Stimulated activated CD8-positive, alpha-beta memory T cell treated with anti-CD3 and anti-CD28 coated beads, Interleukin-15, amount 100 ng/mL, for 24 hours (primary cell): ENCODE measurements around the gene NEK2.
"Not testable (repeated sequence)": the region's sequence is repeated elsewhere in the genome, so short reads cannot be mapped to it uniquely, and the experiment has no call there.

Experiments used
- DNase-seq: peaks from one replicate; pipeline ENCODE4 v3.0.0-alpha.2; 2020; ENCODE audit warnings: low read depth

The NEK2 gene

DNA sequence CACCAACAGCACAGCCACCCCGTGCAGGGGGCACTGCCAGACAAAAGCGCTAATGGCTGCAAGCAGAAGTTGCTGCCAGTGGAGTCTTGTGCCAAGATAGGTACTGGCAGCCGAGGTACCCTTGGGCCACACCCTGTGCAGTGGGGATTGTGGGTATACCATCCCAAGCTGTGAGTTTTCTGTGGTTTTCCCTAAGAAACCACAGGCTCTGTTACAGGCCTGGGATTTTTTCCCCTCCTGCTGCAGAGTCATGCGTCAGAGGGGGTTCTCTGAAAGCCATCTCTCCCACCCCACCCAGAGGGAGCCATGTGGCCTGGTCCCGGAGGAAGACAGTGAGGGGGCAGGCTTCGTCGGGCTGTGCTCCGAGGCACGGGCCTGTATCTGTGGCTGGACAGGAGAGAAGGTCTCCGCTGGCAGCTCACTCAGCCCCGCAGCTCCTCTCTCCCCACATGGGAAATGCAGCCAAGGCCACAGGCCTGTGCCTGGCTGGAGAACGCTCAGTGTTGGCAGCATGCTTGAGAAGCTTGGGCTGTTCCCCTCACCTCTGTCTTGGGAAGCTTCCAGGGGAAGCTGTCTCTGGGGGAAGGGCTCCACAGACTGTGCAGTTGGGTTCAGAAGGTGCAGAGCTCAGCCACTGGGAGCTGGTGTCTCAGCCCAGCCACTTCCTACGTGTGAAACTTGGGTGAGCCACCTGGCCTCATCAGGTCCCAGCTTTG, 42.5 kb downstream of the NEK2 start:
- no peak for DNase-seq

- DNase-seq, result no peak
Observed at GRCh38 chr1:211632117-211632807, 43.2 kb downstream of the NEK2 start.

DNA sequence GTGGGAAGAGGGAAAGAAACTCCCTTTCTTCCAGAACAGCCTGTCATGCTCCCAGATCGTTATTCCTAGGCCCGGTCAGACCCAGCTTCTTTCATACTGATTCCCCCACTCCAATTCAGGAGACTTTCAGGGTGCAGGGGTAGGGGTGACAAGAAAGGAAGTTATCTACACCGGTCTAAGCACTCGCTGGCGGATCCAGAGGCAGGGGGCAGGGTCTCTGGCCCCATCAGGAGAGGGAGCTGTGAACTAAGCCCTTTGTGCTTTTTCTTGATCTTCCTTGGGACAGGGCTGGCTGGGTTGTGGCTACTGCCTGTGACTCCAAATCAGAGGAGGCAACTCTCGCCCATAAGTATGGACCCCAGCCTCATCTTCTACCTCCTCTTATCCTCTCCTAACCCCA, 44.3 kb downstream of the NEK2 start:
- DNase-seq, result no peak

GRCh38 chr1:211630236-211631081, 45.0 kb downstream of the NEK2 start:
- no peak for DNase-seq

DNA sequence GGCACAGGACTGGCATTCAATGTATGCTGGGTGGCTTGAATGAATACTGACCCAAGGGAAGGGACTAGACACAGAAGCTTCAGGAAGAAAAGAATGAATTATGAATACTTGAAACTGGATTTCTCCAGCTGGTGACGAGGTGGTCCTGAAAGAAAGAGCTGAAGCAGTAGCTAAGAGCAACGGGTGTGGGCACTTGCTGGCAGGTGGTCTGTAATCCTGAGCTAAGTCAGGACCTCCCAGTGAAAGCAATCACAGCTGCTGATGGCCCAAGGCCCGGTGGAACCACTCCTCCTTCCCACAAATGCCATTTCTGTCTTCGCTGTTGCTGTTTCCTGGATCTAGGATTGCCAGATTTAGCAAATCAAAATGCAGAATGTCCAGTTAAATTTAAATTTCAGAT, 47.0 kb downstream of the NEK2 start:
- DNase-seq, result no peak

DNA sequence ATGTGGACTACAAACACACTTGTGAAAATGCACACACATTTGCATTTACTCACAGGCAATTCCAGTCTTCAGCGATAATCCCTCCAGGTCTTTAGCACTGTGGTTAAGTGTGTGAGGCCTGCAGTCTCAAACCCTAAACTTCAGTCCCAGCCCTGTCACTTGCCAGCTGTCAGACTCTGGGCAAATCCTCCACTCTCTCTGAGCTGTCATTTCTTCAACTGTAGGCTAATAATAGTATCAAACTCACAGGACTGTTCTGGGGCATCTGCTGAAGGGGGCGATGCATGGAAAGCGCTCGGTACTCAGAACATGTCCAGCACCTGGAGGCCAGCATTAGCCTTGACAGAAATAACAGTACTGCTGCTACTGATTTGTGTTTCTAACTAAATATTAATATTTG, 48.2 kb downstream of the NEK2 start:
- DNase-seq, result no peak

DNA sequence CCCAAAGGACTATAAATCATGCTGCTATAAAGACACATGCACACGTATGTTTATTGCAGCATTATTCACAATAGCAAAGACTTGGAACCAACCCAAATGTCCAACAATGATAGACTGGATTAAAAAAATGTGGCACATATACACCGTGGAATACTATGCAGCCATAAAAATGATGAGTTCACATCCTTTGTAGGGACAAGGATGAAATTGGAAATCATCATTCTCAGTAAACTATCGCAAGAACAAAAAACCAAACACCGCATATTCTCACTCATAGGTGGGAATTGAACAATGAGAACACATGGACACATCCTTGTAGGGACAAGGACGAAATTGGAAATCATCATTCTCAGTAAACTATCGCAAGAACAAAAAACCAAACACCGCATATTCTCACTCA, 49.6 kb downstream of the NEK2 start:
- not testable (repeated sequence) for DNase-seq

GRCh38 chr1:211625040-211625439, 50.4 kb downstream of the NEK2 start:
- no peak for DNase-seq

DNA sequence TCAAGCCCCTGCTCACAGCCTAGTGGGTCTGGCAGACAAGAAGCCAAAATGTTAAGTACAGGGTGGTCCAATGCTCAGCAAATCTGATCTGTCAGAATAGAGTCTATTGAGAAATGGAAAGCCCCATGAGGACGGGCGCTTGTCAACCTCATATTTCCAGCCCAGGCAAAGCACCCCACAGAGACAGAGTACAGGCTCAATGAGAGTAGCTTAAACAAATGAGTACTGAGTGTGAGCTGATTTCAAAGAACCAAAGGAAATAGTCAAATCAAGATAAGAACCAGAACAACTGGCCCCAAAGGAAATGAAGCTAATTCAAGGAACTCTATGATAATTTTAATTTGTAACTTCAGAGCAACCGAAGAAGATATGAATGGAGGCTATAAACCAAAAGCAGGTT, 51.9 kb downstream of the NEK2 start:
- no peak for DNase-seq

DNA sequence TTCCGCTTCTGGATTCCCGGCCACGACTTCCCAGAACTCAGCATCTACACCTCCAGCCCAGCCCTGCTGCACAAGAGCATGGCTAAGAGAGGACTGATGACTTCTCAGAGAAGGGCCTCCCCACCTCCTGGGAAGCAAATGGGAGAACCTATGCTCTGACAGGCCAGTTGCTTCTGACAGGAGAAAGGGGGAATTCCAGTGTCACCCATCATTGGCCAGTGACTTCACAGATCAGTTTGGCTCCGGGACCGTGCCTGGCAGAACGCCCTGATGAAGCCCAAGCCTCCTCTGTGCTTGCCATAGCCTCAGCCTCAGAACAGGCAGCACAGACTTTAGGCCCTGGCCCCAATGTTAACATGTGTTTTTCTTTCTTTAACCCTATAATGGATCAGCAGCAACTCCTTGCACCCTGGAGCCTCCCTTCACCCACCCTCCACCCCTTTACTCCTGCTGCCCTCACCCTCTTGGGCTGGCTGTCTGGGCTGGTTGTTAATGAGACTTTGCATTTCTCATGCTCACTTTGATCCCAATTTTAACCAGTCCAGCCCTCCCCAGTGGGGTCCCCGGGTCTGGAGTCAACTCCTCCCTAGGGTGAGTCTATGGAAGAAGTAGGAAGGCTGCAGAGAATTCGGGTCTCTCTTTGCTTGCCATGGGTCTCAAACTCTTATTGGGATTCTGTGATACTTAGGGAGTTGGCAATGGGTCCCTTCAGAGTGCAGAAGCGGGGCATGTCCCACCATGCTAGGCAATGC, 53.8 kb downstream of the NEK2 start:
- no peak for DNase-seq

DNA sequence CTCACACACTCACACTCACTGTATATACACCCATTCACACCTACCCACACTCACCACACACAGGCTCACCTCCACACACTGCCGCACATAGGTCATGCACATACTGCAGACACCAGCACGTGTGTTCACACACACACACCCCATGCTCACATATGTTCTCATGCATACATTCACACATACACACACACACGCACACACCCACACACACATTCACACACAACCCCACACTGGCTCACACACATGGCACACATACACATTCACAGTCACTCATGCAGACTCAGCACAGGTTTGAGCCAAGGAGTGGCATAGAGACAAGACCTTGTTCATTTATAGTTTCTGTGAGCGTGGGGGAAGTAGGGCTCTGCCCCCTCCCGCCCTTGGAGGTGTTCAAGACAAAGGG, 55.3 kb downstream of the NEK2 start:
- DNase-seq, result no peak

DNA sequence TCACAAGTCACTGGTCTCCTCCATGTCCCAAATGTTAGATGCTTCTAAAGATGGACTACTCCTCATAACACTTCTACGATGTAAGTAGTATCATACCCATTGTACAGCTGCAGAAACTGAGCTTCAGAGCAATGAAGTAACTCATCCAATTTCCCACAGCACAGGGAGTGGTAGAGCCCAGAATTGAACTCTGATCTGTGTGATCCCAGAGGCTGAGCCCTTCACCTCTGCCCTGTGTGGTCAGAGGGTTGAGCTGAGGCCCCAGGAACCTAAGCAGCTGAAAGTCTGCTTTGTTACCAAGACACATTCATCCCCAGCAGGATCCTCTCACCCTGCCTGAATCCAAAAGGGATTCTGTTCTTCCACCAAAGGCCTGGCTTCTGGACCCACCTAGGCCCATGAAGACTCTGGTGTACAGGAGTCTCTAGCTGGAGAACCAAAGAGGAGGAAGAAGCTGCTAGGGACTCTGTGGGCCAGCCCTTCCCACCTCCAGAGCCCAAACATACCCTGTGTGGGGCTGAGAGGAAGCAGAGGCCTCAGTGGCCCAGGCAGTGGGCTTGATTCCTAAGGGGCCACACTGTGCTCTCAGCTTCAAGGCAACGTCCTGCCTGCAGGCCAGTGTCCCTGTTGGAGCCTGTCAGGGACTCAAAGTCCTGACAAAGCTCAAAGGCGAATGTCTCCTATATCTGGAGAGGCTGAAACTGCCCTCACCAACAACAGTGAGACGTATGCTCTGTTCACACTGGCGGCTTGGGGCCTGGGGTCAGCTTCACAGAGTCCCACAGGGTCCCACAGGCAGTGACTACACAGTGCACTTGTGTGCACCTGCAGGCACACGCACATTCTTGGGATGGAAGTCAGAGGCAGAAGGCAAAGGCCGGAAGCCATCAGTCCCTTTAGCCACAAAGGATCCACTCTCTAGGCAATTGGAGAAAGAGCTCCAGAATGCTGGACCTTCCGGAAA, 56.1 kb downstream of the NEK2 start:
- DNase-seq, result no peak

DNA sequence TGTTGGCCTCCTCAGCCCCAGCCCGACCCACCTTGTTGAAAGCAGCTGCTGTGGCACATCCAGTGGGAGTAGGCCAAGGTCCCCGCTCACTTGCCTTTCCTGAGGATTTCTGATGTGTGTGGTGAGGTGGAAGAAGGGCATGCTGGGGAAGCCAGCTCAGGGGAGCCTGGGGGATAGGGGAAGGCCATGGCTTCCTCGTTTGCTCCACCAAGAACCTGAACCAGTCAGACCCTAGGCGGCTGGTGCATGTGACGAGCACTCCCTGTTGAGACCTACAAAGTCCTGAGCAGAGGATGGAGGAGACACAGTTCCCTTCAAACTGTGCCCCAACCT, 58.5 kb downstream of the NEK2 start:
- DNase-seq, result no peak

DNA sequence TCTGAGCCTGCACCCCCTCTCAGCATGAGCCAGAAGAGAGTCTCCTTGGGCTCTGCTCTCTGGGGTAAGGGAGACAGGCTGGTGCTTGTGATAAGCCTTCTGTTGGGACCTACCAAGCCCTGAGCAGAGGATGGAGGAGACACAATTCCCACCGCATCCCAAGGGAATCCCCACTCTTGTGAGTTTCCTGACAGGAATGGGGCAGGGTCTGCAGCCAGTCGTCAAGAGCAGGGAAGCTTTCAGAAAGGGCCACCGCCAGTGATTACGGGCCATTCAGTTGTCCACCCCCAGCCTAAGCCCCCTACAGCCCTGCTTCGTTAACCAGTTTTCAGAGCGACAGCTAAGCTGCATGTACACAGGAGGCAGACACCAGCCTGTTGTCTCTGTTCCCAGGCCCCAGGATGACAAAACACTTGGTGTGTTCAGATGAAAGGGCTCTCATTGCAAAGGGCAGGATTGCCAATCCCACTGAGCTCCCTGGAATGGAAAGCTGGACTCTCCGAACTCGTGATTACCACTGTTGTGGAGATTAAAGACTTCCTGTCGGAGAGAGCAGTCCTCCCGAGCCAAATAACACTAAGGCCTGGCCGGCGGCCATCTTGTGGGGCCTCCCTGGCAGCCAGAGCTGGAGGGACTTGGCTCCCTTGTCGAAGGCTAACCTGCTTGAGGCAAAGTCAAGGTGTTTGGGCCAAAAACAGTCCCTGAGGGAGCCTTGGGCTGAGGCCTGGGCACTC, 59.0 kb downstream of the NEK2 start:
- no peak for DNase-seq

GRCh38 chr1:211614615-211615014, 60.8 kb downstream of the NEK2 start:
- no peak for DNase-seq

DNA sequence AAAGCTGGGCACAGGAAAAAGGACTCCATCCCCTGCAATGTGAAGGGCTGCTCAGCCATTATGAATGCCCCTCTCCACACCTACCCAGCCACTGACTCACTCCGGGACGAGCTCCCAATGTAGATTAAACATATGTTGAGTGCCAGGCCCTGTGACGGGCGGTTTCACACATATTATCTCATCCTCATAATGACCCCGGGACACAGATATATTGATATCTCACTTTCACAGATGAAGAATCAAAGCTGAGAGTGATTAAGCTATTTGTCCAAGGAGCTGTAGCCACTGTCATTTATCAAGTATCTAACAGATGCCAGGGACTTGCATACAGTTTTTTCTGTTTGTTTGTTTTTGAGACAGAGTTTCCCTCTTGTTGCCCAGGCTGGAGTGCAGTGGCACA, 61.5 kb downstream of the NEK2 start:
- DNase-seq, result no peak

- no peak for DNase-seq
Observed at GRCh38 chr1:211613108-211613947, 62.1 kb downstream of the NEK2 start.

GRCh38 chr1:211612786-211613107, 62.7 kb downstream of the NEK2 start:
- no peak for DNase-seq
